Effector memory CD4-positive, alpha-beta T cell (primary cell): ENCODE results near the gene KIF16B.

Experiments used
- DNase-seq, 3 donors: peaks; one replicate each; pipeline ENCODE4 v3.0.0-alpha.2; 2020
- H3K27ac ChIP-seq: 2 replicates; pipeline ENCODE4 v1.7.0; 2013; ENCODE audit warnings: mild to moderate bottlenecking, low read length, moderate library complexity; ENCODE audit not compliant: insufficient read depth, poor library complexity, severe bottlenecking
- H3K27me3 ChIP-seq: replicated peaks from 2 replicates; pipeline ENCODE4 v1.7.0; 2013; ENCODE audit warnings: mild to moderate bottlenecking, low read length; ENCODE audit not compliant: insufficient read depth, control insufficient read depth, poor library complexity, severe bottlenecking
- H3K36me3 ChIP-seq: 2 replicates; pipeline ENCODE4 v1.7.0; 2013; ENCODE audit warnings: mild to moderate bottlenecking, low read length, moderate library complexity; ENCODE audit not compliant: control insufficient read depth, insufficient read depth
- H3K4me1 ChIP-seq: 2 replicates; pipeline ENCODE4 v1.7.0; 2013; ENCODE audit warnings: low read length, mild to moderate bottlenecking; ENCODE audit not compliant: control insufficient read depth, insufficient read depth, poor library complexity, severe bottlenecking
- H3K4me3 ChIP-seq: 2 replicates; pipeline ENCODE4 v1.7.0; 2013; ENCODE audit warnings: low read length, low read depth, mild to moderate bottlenecking; ENCODE audit not compliant: insufficient read depth, poor library complexity, severe bottlenecking
- H3K9me3 ChIP-seq: 2 replicates; pipeline ENCODE4 v1.7.0; 2013; ENCODE audit warnings: mild to moderate bottlenecking, low read length, moderate library complexity; ENCODE audit not compliant: control insufficient read depth

The KIF16B gene

GRCh38 chr20:16397086-16397485 is 176.2 kb downstream of the KIF16B start:
- Histone ChIP-seq H3K36me3 (no peaks in the 10 kb centered on the region), H3K4me3 (no peak overlapping the region), H3K27me3 (no peaks in the 10 kb centered on the region), H3K27ac (no peak overlapping the region), H3K9me3 (no peaks in the 10 kb centered on the region), H3K4me1 (no peaks in the 10 kb centered on the region)
- DNase-seq: no peak

- Histone ChIP-seq H3K36me3 (no peaks in the 10 kb centered on the region), H3K9me3 (no peaks in the 10 kb centered on the region), H3K27me3 (no peaks in the 10 kb centered on the region), H3K27ac (no peak overlapping the region), H3K4me3 (no peak overlapping the region), H3K4me1 (no peaks in the 10 kb centered on the region)
- DNase-seq: no peak
Measured at GRCh38 chr20:16395366-16395765, 177.9 kb downstream of the KIF16B start.

GRCh38 chr20:16394784-16395183 is 178.5 kb downstream of the KIF16B start:
- DNase-seq: no peak
- Histone ChIP-seq H3K9me3 (no peaks in the 10 kb centered on the region), H3K36me3 (no peaks in the 10 kb centered on the region), H3K27me3 (no peaks in the 10 kb centered on the region), H3K27ac (no peak overlapping the region), H3K4me1 (no peaks in the 10 kb centered on the region), H3K4me3 (no peak overlapping the region)

- Histone ChIP-seq H3K9me3 (no peaks in the 10 kb centered on the region), H3K36me3 (no peaks in the 10 kb centered on the region), H3K4me3 (no peak overlapping the region), H3K27ac (no peak overlapping the region), H3K4me1 (no peaks in the 10 kb centered on the region), H3K27me3 (no peaks in the 10 kb centered on the region)
- DNase-seq: no peak
Measured at GRCh38 chr20:16393836-16394235, 179.4 kb downstream of the KIF16B start.

- Histone ChIP-seq H3K27ac (no peak overlapping the region), H3K36me3 (no peaks in the 10 kb centered on the region), H3K4me3 (no peak overlapping the region), H3K4me1 (no peaks in the 10 kb centered on the region), H3K27me3 (no peaks in the 10 kb centered on the region), H3K9me3 (no peaks in the 10 kb centered on the region)
- no peak for DNase-seq
Measured at GRCh38 chr20:16393297-16393696, 180.0 kb downstream of the KIF16B start.

GRCh38 chr20:16392346-16392745 is 180.9 kb downstream of the KIF16B start:
- H3K4me3 ChIP-seq: no peak overlapping the region
- DNase-seq: no peak
- H3K27ac ChIP-seq: no peak overlapping the region
- no peaks in the 10 kb centered on the region for H3K27me3 ChIP-seq
- no peaks in the 10 kb centered on the region for H3K4me1 ChIP-seq
- no peaks in the 10 kb centered on the region for H3K36me3 ChIP-seq
- no peaks in the 10 kb centered on the region for H3K9me3 ChIP-seq

- Histone ChIP-seq H3K4me1 (no peaks in the 10 kb centered on the region), H3K27ac (no peak overlapping the region), H3K9me3 (no peaks in the 10 kb centered on the region), H3K27me3 (no peaks in the 10 kb centered on the region), H3K4me3 (no peak overlapping the region), H3K36me3 (no peaks in the 10 kb centered on the region)
- DNase-seq: no peak
Measured at GRCh38 chr20:16390991-16391390, 182.3 kb downstream of the KIF16B start.

GRCh38 chr20:16388731-16389130 is 184.5 kb downstream of the KIF16B start:
- Histone ChIP-seq H3K4me1 (no peaks in the 10 kb centered on the region), H3K27ac (no peak overlapping the region), H3K9me3 (no peaks in the 10 kb centered on the region), H3K4me3 (no peak overlapping the region), H3K27me3 (no peaks in the 10 kb centered on the region), H3K36me3 (no peaks in the 10 kb centered on the region)
- no peak for DNase-seq

GRCh38 chr20:16387666-16388065 is 185.6 kb downstream of the KIF16B start:
- DNase-seq: no peak
- H3K4me3 ChIP-seq: no peak overlapping the region
- no peaks in the 10 kb centered on the region for H3K36me3 ChIP-seq
- no peaks in the 10 kb centered on the region for H3K4me1 ChIP-seq
- H3K27me3 ChIP-seq: no peaks in the 10 kb centered on the region
- H3K27ac ChIP-seq: no peak overlapping the region
- H3K9me3 ChIP-seq: no peaks in the 10 kb centered on the region

GRCh38 chr20:16385891-16386290 is 187.4 kb downstream of the KIF16B start:
- H3K36me3 ChIP-seq: no peaks in the 10 kb centered on the region

GRCh38 chr20:16385462-16385861 is 187.8 kb downstream of the KIF16B start:
- no peak overlapping the region for H3K27ac ChIP-seq
- no peaks in the 10 kb centered on the region for H3K4me1 ChIP-seq
- no peak for DNase-seq
- H3K9me3 ChIP-seq: no peaks in the 10 kb centered on the region
- H3K27me3 ChIP-seq: no peaks in the 10 kb centered on the region
- H3K36me3 ChIP-seq: no peaks in the 10 kb centered on the region
- H3K4me3 ChIP-seq: no peak overlapping the region

More at GRCh38 chr20:16385891-16386290, 187.4 kb downstream of the KIF16B start:
- H3K27me3 ChIP-seq: no peaks in the 10 kb centered on the region
- no peak overlapping the region for H3K27ac ChIP-seq
- H3K4me1 ChIP-seq: no peaks in the 10 kb centered on the region
- H3K4me3 ChIP-seq: no peak overlapping the region
- H3K9me3 ChIP-seq: no peaks in the 10 kb centered on the region
- no peak for DNase-seq
